Muscle of back (tissue), 11 donors: ENCODE results near the gene TUBA3E. TPM values are rescaled to one million over a fixed set of nuclear protein-coding genes. Genes with fewer than 3 reads are reported as not detected.
A peak's percentile ranks its signal among the peaks of the same experiment; 100 is the strongest.
"Not testable (repeated sequence)": the region's sequence is repeated elsewhere in the genome, so short reads cannot be mapped to it uniquely, and the experiment has no call there.

ENCODE experiments used
- DNase-seq, 3 donors: peaks; one replicate each; pipeline versions ENCODE4 v3.0.0 to v3.0.0-alpha.2; 2013
- polyA plus RNA-seq, 10 donors: library from polyadenylated mRNA; unstranded; fragments of 120-200 nt; gene quantifications; one replicate each; pipeline ENCODE4 v1.2.1, GENCODE V29; 2013; ENCODE audit not compliant: insufficient read length in 10 of 10

TUBA3E gene
- polyA plus RNA-seq, 10 donors: 0.15 to 0.27 (median 0.24) TPM; not detected in 7

DNA sequence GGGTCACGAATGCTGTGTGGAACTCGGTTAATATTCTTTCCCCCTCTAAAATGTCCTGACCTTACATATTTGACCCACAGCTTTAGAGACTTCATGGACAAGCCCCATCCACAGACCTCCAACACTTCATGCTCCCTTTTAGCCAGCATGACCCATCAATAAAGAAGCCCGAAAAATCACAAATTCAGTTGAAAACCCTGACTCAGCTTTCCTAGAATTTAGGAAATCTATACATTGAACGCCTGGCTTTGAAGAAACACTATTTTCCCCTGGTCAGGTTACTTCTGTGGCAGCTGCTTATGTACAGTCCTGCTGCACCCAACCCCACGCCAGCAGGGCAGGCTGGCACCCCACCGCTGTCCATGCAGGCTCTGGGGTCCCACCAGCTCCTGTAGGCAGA is 6.9 kb downstream of the TUBA3E start:
- DNase-seq: not testable (repeated sequence)

GRCh38 chr2:130190237-130190636 is 8.0 kb downstream of the TUBA3E start:
- DNase-seq: no peak

DNA sequence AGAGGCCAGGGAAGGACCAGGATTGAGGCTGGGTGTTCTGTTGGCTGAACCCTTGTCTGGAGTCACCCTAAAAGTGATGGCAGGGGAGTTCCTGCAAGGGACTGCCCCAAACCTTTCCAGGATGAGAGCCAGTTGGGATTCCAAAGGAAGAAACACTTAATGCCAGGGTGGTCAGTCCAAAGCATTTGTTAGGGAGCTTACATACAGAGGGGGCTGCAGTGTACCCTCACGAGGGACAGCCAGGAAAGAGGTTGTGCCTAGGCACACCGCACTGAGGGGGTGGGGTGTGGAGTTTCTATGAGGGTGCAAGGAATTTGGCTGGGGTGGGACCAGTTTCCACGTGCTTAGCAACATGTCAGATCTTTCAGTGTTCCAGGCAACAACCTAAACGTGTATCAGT is 9.3 kb downstream of the TUBA3E start:
- DNase-seq: not testable (repeated sequence)

GRCh38 chr2:130187859-130188792 is 10.1 kb downstream of the TUBA3E start:
- DNase-seq: not testable (repeated sequence)

- DNase-seq: no peak
These were observed 11.0 kb downstream of the TUBA3E start for GRCh38 chr2:130187268-130187667.

- no peak for DNase-seq
These were observed 11.8 kb downstream of the TUBA3E start for GRCh38 chr2:130186391-130186790.

DNA sequence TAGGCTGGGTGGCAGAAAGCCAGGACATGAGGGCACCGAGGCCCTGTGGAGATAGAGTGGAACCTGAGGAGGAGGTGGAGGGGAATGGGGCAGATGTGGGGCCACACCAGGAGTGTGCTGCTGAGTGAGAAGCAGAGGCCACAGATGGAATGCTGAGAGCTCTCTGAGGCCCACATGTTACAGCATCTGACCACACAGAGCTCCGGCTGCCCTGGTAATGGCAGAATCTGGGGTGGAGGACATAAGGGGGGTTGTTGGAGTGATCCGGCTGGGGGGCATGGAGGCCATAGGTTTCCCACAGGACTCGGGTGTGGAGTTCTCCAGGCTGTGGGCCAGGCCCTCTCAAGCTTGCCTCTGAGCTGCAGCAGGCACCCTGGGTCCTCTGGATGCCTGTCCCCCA is 12.3 kb downstream of the TUBA3E start:
- DNase-seq: no peak

DNA sequence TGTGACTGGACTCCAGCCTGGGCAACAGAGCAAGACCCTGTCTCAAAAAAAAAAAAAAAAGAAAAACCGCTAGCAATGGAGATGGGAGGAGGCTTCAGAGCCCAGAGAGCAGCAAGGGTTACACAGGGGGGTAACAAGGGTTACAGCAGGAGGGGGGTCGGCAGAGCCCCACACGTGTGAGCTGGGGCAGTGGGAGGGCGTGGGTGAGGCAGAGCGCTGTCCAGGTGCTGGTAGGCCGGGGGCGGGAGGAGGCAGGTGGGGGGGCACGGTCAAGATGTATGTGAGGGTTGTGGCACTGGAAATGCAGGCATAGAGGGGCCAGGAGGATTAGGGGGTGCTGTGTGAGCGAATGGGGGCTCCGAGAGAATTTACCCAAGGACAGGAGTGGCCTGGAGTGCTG is 12.8 kb downstream of the TUBA3E start:
- DNase-seq: no peak

DNA sequence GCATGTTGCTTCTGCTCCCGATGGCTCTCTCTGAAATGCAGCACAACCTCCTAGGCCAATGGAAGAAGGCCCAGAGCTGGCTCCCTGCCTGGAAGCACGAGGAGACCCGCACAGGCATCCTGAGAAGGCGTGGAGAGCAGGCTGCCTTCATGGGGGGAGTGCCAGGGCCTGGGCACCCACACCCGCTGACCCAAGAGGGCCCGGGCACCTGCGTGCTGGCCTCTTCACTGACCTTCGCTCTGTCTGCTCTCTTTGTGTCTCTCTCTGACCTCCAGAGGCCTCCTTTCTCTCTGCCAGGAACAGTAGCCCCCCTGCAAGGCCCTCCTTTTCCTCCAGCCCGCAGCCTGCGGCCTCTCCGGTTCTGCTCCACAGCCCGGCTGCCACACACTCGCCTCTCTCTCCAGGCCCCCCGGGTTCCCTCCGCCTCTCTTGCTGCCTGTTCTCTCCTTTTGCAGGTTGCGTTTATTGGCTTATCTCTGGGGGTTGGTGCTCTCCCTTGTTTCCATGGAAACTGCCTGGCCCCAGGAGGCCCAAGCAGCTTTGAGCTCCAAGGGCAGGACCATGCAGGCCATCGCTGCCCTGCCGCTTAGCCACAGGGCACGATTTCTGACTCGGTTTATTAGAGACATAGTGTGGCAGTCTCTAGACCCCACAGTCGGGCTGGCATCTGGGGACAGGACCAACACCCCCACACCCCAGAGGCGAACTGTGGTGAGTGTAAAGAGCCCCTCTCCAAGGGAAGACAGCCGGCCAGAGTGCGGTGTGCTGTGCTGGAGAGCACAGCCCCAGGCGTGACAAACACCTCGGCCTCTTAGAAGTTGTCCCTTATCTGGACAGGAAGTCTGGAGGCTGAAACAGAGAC is 14.5 kb downstream of the TUBA3E start:
- peak; percentile 10 to 71 (median 45) for DNase-seq

GRCh38 chr2:130182826-130183511 is 15.3 kb downstream of the TUBA3E start:
- peak in 2 of 3 donors; percentile 1 to 57 for DNase-seq

- peak; percentile 83 to 95 (median 90) for DNase-seq
These were observed 16.2 kb downstream of the TUBA3E start, which contains the start of gene MZT2B for GRCh38 chr2:130181880-130182682. TSS of gene MZT2B (plus strand) at chr2:130182262. CDS start at chr2:130182283, 21 bp downstream.

GRCh38 chr2:130181325-130181879 is 16.8 kb downstream of the TUBA3E start, which contains the start of gene SMPD4:
TSS of gene SMPD4 (minus strand) at chr2:130181602. CDS start at chr2:130176592, 5,010 bp downstream.
- DNase-seq: peak; percentile 97 to 98 (median 98)

DNA sequence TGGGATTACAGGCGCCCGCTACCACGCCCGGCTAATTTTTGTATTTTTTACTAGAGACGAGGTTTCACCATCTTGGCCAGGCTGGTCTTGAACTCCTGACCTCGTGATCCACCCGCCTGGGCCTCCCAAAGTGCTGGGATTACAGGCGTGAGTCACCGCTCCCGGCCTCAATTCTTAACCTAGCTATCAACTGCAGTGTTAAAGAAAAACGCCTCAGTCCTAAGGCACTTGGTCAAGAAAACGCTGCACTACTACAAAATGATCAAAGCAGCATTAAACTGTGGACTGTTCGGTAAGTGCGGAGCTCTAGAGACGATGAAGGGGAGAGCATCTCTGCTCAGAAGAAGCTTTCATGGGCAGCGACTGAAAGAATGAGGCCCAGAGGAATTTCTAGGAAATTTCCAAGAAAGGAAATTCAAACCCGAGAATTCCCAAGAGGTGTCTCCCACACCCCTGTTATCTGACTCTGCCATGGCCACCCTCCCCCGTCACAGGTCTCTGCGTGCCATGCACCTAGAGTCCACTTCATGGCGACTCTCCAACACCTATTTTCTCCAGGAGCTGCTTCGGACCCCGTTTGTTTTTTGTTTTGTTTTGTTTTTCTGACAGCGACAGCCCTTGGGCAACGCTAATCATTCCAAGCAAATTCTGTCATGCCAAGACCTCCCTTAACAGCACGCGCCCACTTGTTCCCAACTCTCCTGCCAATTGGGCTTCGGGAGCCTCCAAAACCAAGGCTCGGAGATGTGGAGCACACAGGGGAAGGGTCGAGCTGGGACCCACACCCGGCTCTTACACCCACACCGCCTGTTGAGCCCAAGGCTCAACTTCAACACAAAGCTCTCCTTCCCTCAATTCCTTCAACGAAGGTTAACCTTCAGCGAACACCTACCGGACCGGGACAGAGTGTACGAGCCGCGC is 17.6 kb downstream of the TUBA3E start:
- not testable (repeated sequence) for DNase-seq

GRCh38 chr2:130174866-130175265 is 23.4 kb downstream of the TUBA3E start:
- DNase-seq: not testable (repeated sequence)

- no peak for DNase-seq
These were observed 28.3 kb downstream of the TUBA3E start for GRCh38 chr2:130169896-130170295.

- DNase-seq: not testable (repeated sequence)
These were observed 29.1 kb downstream of the TUBA3E start for GRCh38 chr2:130169163-130169562.

DNA sequence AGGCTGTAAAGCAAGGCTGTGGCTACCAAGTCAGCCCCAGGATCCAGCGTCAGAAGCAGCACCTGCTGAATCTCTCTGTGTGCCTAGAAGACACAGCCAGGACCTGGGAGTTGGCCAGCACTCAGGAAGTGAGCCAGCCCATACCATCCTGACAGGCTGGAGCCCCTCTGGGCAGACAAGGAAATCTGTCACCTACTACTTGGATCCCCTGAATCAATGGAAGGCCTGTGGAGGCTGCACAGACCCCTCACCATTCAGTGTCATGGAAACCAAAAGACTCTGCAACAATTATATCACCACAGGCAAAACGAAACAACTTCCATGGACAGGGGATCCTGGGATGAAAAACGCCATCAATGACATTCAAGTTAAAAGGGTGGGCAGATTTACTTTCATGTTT is 31.6 kb downstream of the TUBA3E start:
- not testable (repeated sequence) for DNase-seq

DNA sequence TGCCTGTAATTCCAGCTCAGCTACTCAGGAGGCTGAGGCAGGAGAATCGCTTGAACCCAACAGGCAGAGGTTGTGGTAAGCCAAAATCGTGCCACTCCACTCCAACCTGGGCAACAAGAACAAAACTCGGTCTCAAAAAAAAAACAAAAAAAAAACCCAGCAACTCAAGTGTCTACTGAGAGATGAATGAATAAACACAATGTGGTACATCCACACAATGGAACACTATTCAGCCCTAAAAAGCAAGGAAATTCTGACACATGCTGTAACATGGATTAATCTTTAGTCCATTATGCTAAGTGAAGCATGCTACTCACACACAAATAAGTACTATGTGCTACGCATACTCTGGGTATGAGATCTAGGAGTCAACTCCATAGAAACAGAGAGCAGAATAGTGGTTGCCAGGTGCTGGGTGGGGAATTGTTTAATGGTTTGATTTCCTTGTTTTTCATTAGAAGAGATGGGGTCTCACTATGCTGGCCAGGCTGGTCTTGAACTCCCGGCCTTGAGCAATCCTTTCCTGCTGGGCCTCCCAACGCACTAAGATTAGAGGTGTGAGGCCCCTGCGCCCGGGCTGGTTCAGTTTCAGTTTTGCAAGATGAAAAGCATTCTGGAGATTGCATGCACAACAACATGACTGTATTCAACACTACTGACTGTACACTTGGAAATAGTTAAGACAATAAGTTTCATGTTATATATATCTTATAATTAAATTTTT is 32.8 kb downstream of the TUBA3E start:
- no peak for DNase-seq
